Measurements from ENCODE around the gene LILRA5. TPM values are rescaled to one million over a fixed set of nuclear protein-coding genes. Genes with fewer than 3 reads are reported as not detected.
"Not testable (repeated sequence)": the region's sequence is repeated elsewhere in the genome, so short reads cannot be mapped to it uniquely, and the experiment has no call there.

Gene LILRA5
- total RNA-seq (2012; rRNA removed) = not detected in 2 replicates

DNA sequence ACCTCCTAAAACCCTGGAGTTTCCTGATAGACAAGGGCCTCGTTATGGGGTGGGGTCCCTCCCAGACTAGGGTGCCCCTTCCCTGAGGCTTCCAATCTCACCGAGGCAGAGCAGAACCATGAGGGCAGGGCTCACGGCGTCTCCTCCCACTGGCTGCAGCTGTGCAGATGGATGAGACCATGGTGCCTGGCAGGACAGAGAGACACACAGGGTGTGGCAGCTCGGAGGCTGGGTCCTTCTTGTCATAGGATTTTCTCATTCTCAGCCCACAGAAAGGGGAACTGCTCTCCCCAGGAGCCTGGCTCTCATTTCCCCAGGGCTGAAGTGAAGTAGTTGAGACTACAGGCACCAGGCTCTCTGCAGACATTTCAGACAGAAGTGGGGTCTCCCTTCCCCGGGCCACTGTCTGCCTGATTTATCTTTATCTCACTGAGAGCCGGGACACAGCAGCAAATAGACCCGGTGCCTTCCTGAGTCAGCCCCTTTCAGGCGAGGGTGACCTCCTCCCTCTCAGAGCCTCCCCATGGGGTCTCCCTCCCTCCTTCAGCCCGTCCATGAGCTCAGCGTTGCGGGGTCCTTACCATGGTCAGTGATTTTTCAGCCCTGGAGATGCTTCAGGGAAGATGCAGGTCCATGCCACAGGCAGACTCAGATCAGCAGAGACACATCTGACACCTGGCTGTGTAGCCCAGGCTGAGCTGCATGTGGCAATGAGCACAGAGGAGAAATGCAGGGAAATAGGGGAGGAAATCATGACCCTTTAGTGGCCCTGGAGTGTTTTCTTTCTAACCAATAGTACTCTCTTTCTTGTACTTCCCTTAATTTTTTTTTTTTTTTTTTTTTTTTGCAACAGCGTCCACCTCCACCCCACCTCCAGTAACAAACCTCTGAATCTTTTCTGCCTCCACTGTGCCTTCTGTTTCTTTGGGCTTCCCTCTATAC lies at the start of gene LILRA5:
Gene LILRA5, minus strand, starts transcription at position 731 of the 942 bp plus-strand sequence. Its CDS starts 147 bp downstream, at position 584.
- Histone ChIP-seq H3K36me3 (ENCODE audit: insufficient read depth, low read length) (no peaks in the 10 kb centered on the region), H3K27me3 (ENCODE audit: control insufficient read depth, insufficient read depth, low read length) (no peaks in the 10 kb centered on the region), H3K4me3 (ENCODE audit: low read length) (no peak within 1 kb of the TSS), H3K9me3 (replicated peaks; ENCODE audit: low read length) (no peaks in the 10 kb centered on the region), H3K4me1 (ENCODE audit: control insufficient read depth, insufficient read depth, low read length) (no peaks in the 10 kb centered on the region), H3K9ac (ENCODE audit: low read depth, low read length) (no peak within 1 kb of the TSS), H3K4me2 (ENCODE audit: low read length) (no peak within 1 kb of the TSS)

DNA sequence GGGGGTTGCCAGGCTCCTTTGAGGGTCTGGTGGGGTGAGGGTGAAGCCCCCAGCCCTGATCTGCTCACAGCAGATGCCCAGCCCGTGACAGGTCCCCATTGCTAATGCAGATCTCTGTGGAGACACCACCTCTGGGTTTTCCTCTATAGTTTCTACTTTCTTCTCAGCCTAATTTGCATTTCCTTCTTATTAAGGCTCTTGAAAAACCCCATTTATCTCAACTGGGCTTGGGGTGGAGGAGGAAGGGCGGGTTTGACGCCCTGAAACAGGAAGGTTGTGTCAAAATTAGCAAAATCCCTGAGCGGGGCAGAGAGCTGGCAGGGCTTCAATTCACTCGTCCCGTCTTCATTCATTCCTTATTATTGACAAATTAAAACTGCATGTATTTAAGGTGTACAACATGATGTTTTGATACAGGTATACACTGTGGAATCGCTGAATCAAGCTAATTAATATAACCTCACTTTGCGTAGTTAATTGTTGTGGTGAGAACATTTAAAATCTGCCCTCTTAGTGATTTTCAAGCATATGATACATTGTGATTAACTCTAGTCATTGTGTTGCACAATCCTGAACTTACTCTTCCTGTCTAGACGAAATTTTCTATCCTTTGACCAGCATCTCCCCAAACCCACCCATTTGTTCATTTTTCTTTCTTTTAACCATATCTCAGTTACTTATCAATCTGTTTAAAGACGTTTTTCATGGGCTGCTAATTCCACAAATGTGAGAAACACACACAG lies 48.9 kb upstream of the LILRA5 start:
- not testable (repeated sequence) for H3K4me3 ChIP-seq (ENCODE audit: low read length); H3K9me3 ChIP-seq (replicated peaks; ENCODE audit: low read length); H3K9ac ChIP-seq (ENCODE audit: low read depth, low read length); H3K27me3 ChIP-seq (ENCODE audit: control insufficient read depth, insufficient read depth, low read length); H3K4me1 ChIP-seq (ENCODE audit: control insufficient read depth, insufficient read depth, low read length); H3K36me3 ChIP-seq (ENCODE audit: insufficient read depth, low read length); H3K4me2 ChIP-seq (ENCODE audit: low read length)

DNA sequence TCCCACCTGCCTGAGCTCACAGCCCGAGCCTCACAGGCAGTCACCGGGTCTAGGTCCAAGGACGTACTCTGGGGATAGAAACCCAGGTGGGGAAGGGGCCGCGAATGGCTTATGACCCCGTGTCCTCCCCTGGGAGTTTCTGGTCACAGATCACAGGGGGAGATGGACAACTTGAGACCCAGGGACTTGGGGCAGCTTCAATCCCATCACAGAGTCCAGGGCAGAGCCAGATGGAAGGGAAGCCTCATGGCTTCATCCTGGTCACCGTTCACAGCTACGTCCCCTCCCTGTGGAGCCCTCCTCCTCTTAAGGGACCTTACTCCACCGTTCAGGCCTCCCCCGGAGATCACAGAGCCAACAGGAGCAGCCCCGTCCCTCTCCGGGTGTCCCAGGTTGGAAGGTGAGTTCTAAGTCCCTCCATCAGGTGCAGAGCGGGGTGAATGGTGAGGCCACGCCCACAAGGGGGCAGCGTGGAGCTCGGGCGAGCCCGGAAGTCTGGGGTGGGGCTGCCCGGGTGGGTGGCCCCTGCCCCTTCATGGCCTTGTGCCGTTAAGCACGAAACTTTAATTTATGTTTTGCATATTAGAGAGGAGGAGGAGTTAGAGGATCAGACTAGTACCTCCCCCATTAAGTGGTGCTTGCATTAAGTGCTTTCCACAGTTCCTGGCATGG lies 46.3 kb upstream of the LILRA5 start:
- H3K9ac ChIP-seq (ENCODE audit: low read depth, low read length); H3K4me3 ChIP-seq (ENCODE audit: low read length); H3K4me1 ChIP-seq (ENCODE audit: control insufficient read depth, insufficient read depth, low read length); H3K9me3 ChIP-seq (replicated peaks; ENCODE audit: low read length); H3K27me3 ChIP-seq (ENCODE audit: control insufficient read depth, insufficient read depth, low read length); H3K36me3 ChIP-seq (ENCODE audit: insufficient read depth, low read length); H3K4me2 ChIP-seq (ENCODE audit: low read length): not testable (repeated sequence)

DNA sequence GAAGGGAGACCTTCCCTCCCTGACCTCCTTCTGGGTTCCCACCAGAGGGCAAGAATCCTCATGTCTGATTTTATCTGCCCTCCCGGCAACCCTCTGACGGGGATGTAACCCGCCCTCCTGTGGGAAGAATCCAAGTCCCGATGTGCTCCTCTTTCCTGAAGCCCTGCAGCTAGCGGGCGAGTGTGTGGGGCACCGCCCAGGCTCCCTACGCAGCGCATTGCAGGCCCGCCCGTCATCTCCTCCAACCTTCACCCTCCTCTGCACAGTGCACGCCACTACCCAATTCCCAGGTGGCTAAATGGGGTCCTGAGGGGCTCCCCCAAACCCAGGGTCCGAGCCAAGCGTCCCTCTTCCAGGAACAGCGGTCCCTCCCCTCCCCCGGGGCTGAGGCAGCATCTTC lies 44.4 kb upstream of the LILRA5 start:
- H3K36me3 ChIP-seq (ENCODE audit: insufficient read depth, low read length) = no peaks in the 10 kb centered on the region
- H3K4me3 ChIP-seq (ENCODE audit: low read length) = no peak overlapping the region
- no peaks in the 10 kb centered on the region for H3K4me1 ChIP-seq (ENCODE audit: control insufficient read depth, insufficient read depth, low read length)
- peaks cover 3% of the 10 kb centered on the region for H3K9me3 ChIP-seq (replicated peaks; ENCODE audit: low read length)
- no peaks in the 10 kb centered on the region for H3K27me3 ChIP-seq (ENCODE audit: control insufficient read depth, insufficient read depth, low read length)
- H3K9ac ChIP-seq (ENCODE audit: low read depth, low read length) = no peak overlapping the region
- H3K4me2 ChIP-seq (ENCODE audit: low read length) = no peak overlapping the region

DNA sequence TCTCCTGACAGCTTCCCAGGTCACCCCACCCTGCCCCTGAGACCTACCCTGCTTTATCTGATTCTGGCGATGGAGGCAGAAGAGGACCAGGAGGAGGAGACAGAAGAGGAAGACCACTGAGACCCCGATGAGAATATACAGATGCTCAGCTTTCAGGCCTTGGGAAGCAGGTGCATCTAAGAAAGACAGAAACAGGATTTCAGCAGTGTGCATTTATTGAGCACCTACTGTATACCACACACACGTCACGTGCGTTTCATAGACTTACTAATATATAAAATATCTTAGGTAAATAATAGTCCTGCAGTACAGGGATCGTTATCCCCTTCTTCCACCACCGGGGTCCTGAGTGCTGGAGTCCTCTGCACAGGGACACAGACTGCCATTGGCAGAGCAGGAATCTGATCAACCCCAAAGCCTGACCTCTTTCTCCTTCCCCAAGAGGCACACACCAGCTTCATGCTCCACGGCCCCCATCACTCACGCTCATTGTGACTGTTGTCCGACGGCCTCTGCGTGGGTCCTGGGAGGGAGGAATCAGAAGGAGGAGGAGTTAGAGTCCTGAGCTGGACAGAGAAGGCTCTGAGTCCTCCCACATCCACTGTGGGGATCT lies 43.6 kb upstream of the LILRA5 start:
- H3K4me2 ChIP-seq (ENCODE audit: low read length) = no peak overlapping the region
- no peak overlapping the region for H3K4me3 ChIP-seq (ENCODE audit: low read length)
- H3K9me3 ChIP-seq (replicated peaks; ENCODE audit: low read length) = peaks cover 3% of the 10 kb centered on the region
- H3K9ac ChIP-seq (ENCODE audit: low read depth, low read length) = no peak overlapping the region
- H3K27me3 ChIP-seq (ENCODE audit: control insufficient read depth, insufficient read depth, low read length) = no peaks in the 10 kb centered on the region
- H3K4me1 ChIP-seq (ENCODE audit: control insufficient read depth, insufficient read depth, low read length) = no peaks in the 10 kb centered on the region
- H3K36me3 ChIP-seq (ENCODE audit: insufficient read depth, low read length) = no peaks in the 10 kb centered on the region

DNA sequence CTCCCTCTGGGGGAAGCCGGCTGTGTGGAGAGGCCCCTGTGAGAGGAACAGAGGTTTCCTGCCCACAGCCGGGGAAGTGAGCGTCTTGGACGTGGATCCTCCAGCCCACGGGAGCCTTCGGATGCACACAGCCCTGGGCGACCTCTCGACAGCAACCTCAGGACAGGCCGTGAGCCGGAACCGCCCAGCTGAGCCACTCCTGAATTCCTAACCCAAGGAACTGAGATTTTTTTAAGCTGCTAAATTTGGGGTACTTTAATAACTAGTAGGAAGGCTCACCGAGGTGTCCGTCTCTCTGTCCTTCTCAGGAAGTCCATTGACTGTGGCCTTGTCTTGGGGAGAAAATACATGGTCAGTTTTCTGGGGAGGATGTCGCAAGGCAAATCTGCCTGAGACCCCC lies 42.7 kb upstream of the LILRA5 start:
- H3K4me1 ChIP-seq (ENCODE audit: control insufficient read depth, insufficient read depth, low read length) = no peaks in the 10 kb centered on the region
- H3K9me3 ChIP-seq (replicated peaks; ENCODE audit: low read length) = peaks cover 3% of the 10 kb centered on the region
- no peak overlapping the region for H3K4me3 ChIP-seq (ENCODE audit: low read length)
- H3K36me3 ChIP-seq (ENCODE audit: insufficient read depth, low read length) = no peaks in the 10 kb centered on the region
- H3K9ac ChIP-seq (ENCODE audit: low read depth, low read length) = no peak overlapping the region
- no peaks in the 10 kb centered on the region for H3K27me3 ChIP-seq (ENCODE audit: control insufficient read depth, insufficient read depth, low read length)
- no peak overlapping the region for H3K4me2 ChIP-seq (ENCODE audit: low read length)

DNA sequence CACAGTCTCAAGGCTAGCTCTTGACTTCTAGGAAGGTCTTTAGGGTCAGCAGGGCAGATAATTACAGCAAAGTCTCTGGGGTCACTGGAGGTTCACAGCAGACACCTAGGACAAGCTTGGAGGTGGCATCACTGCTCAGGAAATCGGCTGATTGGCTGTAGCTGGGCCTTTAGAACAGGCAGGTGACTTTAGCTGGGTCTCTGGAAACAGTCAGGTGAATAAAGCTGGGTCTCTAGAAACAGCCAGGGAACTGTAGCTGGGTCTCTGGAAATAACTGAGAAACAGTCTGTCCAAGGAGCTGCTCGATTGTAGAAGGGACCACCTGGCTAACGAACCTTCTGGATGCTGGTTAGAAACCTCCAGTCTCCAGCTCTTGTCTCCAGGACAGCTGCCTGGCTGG lies 41.8 kb upstream of the LILRA5 start:
- Histone ChIP-seq H3K9me3 (replicated peaks; ENCODE audit: low read length) (peaks cover 3% of the 10 kb centered on the region), H3K4me1 (ENCODE audit: control insufficient read depth, insufficient read depth, low read length) (no peaks in the 10 kb centered on the region), H3K9ac (ENCODE audit: low read depth, low read length) (no peak overlapping the region), H3K27me3 (ENCODE audit: control insufficient read depth, insufficient read depth, low read length) (no peaks in the 10 kb centered on the region), H3K36me3 (ENCODE audit: insufficient read depth, low read length) (no peaks in the 10 kb centered on the region), H3K4me2 (ENCODE audit: low read length) (no peak overlapping the region), H3K4me3 (ENCODE audit: low read length) (no peak overlapping the region)

DNA sequence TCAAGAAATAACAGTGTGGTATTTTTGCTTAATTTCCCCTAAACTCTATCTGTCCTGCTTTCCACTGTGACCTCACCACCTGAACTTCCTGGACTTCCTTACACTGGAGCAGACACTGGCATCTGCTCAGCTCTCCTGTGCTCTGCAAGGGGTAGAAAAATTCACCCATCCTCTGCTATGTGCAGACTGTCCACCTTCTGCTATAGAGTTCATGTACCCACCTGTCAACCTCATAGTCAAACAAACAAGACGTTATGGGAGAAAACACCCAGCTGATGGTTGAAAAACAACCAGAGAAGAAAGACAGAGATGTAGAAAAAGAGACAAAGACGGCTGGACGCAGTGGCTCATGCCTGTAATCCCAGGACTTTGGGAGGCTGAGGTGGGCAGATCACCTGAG lies 39.6 kb upstream of the LILRA5 start:
- Histone ChIP-seq H3K9me3 (replicated peaks; ENCODE audit: low read length) (peaks cover 3% of the 10 kb centered on the region), H3K9ac (ENCODE audit: low read depth, low read length) (no peak overlapping the region), H3K36me3 (ENCODE audit: insufficient read depth, low read length) (no peaks in the 10 kb centered on the region)

DNA sequence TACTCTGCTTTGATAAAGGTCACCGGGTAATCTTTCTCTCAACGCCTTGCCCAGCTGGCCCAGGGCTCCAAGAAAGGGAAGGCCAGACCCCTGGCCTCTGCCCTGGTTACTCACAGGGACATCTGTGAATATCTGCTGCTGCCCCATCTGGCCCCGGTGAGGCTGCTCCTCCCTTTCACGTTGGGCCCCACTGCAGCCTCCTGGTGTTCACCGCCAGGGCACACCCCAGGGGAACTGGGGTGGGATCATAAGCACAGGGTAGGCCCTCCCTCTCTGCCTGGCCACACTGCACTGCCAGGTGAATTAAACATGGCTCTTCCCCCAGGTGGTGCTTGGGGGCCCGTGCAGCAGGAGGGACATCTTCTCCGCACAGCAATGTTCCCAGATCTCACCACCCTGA lies 39.1 kb upstream of the LILRA5 start:
- Histone ChIP-seq H3K4me1 (ENCODE audit: control insufficient read depth, insufficient read depth, low read length) (no peaks in the 10 kb centered on the region), H3K9ac (ENCODE audit: low read depth, low read length) (no peak overlapping the region), H3K27me3 (ENCODE audit: control insufficient read depth, insufficient read depth, low read length) (no peaks in the 10 kb centered on the region), H3K9me3 (replicated peaks; ENCODE audit: low read length) (peaks cover 3% of the 10 kb centered on the region), H3K4me3 (ENCODE audit: low read length) (no peak overlapping the region), H3K4me2 (ENCODE audit: low read length) (no peak overlapping the region), H3K36me3 (ENCODE audit: insufficient read depth, low read length) (no peaks in the 10 kb centered on the region)

More for the DNA sequence above, 39.6 kb upstream of the LILRA5 start:
- Histone ChIP-seq H3K4me3 (ENCODE audit: low read length) (no peak overlapping the region), H3K4me2 (ENCODE audit: low read length) (no peak overlapping the region), H3K27me3 (ENCODE audit: control insufficient read depth, insufficient read depth, low read length) (no peaks in the 10 kb centered on the region), H3K4me1 (ENCODE audit: control insufficient read depth, insufficient read depth, low read length) (no peaks in the 10 kb centered on the region)

DNA sequence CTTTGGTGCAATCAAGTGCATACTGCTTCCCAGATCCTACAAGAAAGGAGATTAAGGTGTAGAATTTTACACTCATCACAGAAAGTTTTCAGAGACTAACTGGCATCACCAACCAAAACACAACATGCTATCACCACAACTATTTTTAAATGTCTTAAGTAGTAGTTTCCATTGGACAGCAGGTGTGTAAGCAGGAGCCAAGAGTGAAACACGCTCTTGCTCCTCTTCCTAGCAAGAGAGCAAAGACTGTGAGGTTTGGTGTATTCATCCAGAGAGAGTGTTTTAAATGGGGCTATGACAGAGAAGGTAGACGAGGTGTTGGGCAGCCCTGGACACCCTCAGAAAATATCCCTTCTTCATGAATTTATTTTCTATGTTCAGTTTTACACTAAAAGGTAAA lies 38.5 kb upstream of the LILRA5 start:
- Histone ChIP-seq H3K9ac (ENCODE audit: low read depth, low read length) (no peak overlapping the region), H3K4me1 (ENCODE audit: control insufficient read depth, insufficient read depth, low read length) (no peaks in the 10 kb centered on the region), H3K36me3 (ENCODE audit: insufficient read depth, low read length) (no peaks in the 10 kb centered on the region), H3K9me3 (replicated peaks; ENCODE audit: low read length) (no peaks in the 10 kb centered on the region), H3K27me3 (ENCODE audit: control insufficient read depth, insufficient read depth, low read length) (no peaks in the 10 kb centered on the region), H3K4me3 (ENCODE audit: low read length) (no peak overlapping the region), H3K4me2 (ENCODE audit: low read length) (no peak overlapping the region)

DNA sequence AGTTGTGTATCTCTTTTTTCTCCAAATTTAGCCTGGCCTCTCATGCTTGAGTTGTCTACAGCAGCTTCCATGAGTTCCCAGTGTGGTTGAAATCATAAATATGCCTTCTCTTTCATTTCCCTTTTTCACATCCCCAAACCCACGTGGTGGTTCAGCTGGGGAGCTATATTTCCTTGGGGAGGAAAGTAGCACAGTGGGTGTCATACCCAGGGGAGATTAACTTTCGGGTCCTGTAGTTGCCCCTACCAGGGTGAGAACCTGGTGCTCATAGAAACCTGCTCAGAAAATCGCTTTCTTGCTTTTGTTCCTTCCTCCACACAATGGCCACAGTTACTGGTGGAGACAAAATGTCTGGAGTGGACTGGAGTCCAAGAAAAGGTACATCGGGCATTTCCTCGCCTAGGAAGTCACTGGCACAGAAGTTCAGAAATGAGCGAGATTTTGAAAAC lies 33.0 kb upstream of the LILRA5 start:
- Histone ChIP-seq H3K4me1 (ENCODE audit: control insufficient read depth, insufficient read depth, low read length) (no peaks in the 10 kb centered on the region), H3K4me3 (ENCODE audit: low read length) (no peak overlapping the region), H3K27me3 (ENCODE audit: control insufficient read depth, insufficient read depth, low read length) (no peaks in the 10 kb centered on the region), H3K9ac (ENCODE audit: low read depth, low read length) (no peak overlapping the region), H3K36me3 (ENCODE audit: insufficient read depth, low read length) (no peaks in the 10 kb centered on the region), H3K4me2 (ENCODE audit: low read length) (no peak overlapping the region), H3K9me3 (replicated peaks; ENCODE audit: low read length) (no peaks in the 10 kb centered on the region)

Data from skeletal muscle satellite cell (primary cell).